Activated CD4-positive, alpha-beta memory T cell treated with anti-CD3 and anti-CD28 coated beads, Interleukin-2, amount 10 ng/mL, durations not matched to agents 7 days and 5 days (primary cell): ENCODE data around the gene STKLD1. TPM values are rescaled to one million over a fixed set of nuclear protein-coding genes. Genes with fewer than 3 reads are reported as not detected.

Source experiments
- CTCF ChIA-PET: fragments of 350-600 bp; sonication (Branson Sonifier 250); formaldehyde crosslinking; loops from one replicate; lab custom pipeline; 2021; ENCODE audit warnings: antibody characterized with exemption, inconsistent platforms; lab: Charles Lee
- POLR2A ChIA-PET: fragments of 350-600 bp; sonication (Branson Sonifier 250); formaldehyde crosslinking; loops from one replicate; lab custom pipeline; 2021; ENCODE audit warnings: antibody characterized with exemption; lab: Charles Lee
- DNase-seq: peaks from one replicate; pipeline ENCODE4 v3.0.0-alpha.2; 2020
- H3K27ac Mint-ChIP-seq: one replicate; pipeline ENCODE4 v1.8.0; 2021; ENCODE audit warnings: mild to moderate bottlenecking, mixed read lengths
- H3K27me3 Mint-ChIP-seq: one replicate; pipeline ENCODE4 v1.8.0; 2021; ENCODE audit warnings: mixed read lengths
- H3K36me3 Mint-ChIP-seq: one replicate; pipeline ENCODE4 v1.8.0; 2021; ENCODE audit warnings: low read depth, mixed read lengths
- H3K4me1 Mint-ChIP-seq: one replicate; pipeline ENCODE4 v1.8.0; 2021; ENCODE audit warnings: mixed read lengths
- H3K4me3 Mint-ChIP-seq: one replicate; pipeline ENCODE4 v1.8.0; 2021; ENCODE audit warnings: mild to moderate bottlenecking, mixed read lengths
- H3K9me3 Mint-ChIP-seq: one replicate; pipeline ENCODE4 v1.8.0; 2021; ENCODE audit warnings: mixed read lengths
- total RNA-seq, 2 experiments: library from RNA; stranded (reverse); gene quantifications; one replicate each; pipeline ENCODE4 v1.2.3, GENCODE V29; 2021

The STKLD1 gene
- total RNA-seq, 2 experiments from 2014 or later: 0.65 to 0.71 TPM

DNA sequence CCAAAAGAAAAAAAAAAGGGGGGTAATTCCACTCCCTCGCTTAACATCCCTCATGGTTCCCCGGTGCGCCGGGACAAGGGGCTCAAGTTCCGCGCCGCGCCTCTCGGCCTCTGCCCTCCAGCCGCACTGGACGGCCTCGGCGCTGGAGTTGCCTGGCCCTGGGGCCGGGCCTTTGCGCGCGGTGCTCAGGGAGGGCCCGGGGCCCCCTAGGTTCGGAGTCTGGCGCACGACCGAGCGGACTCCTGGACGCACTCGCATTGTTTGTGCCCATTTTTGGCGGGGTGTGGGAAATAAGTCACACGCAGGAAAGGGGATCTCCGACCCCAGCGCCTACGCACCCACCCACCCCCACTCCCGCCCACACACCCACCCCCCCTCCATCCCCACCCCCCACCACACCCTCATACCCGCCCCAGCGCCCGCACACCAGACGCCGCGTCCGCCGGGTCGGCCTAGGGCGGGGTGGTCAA, 28.6 kb upstream of the STKLD1 start:
- Mint-ChIP-seq H3K36me3 (peaks cover 66% of the 10 kb centered on the region), H3K4me3 (peak overlapping the region; percentile 95), H3K9me3 (no peaks in the 10 kb centered on the region), H3K27me3 (no peaks in the 10 kb centered on the region), H3K27ac (peak overlapping the region; percentile 86), H3K4me1 (peaks cover 54% of the 10 kb centered on the region)
- POLR2A ChIA-PET: interaction anchor here (0.6 to 14.2 kb wide), 18 partner anchors 8 to 317 kb away, joined by 3 to 397 read pairs (median 5); partner anchors contain the start of genes CACFD1, GTF3C5, REXO4 and SLC2A6
- CTCF ChIA-PET: interaction anchor here (1.0 to 3.3 kb wide), 6 partner anchors 13 to 161 kb away, joined by 3 to 22 read pairs (median 8); no protein-coding TSS in a partner anchor
- DNase-seq: peak; percentile 41

DNA sequence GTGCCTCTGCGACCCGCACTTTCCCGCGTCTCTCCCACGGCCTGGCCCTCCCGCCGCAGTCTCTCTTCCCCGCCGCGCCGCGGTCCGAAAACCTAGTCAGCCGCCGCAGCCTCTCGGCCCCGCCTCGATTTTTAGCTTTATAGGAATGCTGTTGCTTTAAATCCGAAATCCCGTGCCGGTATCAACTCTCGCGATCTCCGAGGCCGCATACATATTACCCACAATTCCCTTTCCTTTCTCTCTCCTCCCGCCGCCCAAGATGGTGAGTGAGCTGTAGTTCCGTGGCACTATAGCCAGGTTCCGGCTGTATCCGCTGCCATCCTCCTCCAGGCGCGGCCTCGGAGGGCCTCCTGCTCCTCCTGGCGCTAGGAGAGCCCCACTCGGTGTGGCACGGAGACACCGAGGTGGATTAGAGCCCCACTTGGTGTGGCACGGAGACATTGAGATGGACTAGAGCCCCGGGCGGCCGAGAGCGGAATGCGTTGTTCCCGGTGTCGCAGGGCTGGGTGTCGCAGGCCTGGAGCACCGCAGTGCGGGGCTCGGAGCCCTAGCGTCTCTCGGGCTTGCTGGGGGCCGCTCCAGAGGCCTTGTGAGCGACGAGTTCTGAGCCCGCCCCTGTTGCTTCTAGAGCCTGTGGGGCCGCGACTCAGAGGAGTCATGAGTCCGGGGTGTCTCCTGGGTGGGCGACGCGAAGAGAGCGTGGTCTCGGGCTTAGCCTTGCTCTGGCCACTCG, 28.0 kb upstream of the STKLD1 start, which contains the start of the genes MED22 and RPL7A:
Gene MED22 (minus strand): TSS at position 147 of the 733 bp plus-strand sequence. CDS start 1,469 bp downstream, outside the sequence.
Gene RPL7A (plus strand): TSS at position 234 of the 733 bp plus-strand sequence. CDS start 26 bp downstream, at position 260.
- Mint-ChIP-seq H3K27ac (peak within 1 kb of the TSS; percentile 86), H3K27me3 (no peaks in the 10 kb centered on the region), H3K9me3 (no peaks in the 10 kb centered on the region), H3K36me3 (peaks cover 67% of the 10 kb centered on the region), H3K4me3 (peak within 1 kb of the TSS; percentile 95), H3K4me1 (peaks cover 54% of the 10 kb centered on the region)
- POLR2A ChIA-PET: interaction anchor here (0.6 to 14.2 kb wide), 18 partner anchors 8 to 317 kb away, joined by 3 to 397 read pairs (median 5); partner anchors contain the start of genes CACFD1, GTF3C5, REXO4 and SLC2A6
- peak; percentile 95 for DNase-seq
- CTCF ChIA-PET: interaction anchor here (0.7 to 3.3 kb wide), 8 partner anchors 9 to 162 kb away, joined by 3 to 22 read pairs (median 6); partner anchors contain the start of genes SURF1 and SURF2

DNA sequence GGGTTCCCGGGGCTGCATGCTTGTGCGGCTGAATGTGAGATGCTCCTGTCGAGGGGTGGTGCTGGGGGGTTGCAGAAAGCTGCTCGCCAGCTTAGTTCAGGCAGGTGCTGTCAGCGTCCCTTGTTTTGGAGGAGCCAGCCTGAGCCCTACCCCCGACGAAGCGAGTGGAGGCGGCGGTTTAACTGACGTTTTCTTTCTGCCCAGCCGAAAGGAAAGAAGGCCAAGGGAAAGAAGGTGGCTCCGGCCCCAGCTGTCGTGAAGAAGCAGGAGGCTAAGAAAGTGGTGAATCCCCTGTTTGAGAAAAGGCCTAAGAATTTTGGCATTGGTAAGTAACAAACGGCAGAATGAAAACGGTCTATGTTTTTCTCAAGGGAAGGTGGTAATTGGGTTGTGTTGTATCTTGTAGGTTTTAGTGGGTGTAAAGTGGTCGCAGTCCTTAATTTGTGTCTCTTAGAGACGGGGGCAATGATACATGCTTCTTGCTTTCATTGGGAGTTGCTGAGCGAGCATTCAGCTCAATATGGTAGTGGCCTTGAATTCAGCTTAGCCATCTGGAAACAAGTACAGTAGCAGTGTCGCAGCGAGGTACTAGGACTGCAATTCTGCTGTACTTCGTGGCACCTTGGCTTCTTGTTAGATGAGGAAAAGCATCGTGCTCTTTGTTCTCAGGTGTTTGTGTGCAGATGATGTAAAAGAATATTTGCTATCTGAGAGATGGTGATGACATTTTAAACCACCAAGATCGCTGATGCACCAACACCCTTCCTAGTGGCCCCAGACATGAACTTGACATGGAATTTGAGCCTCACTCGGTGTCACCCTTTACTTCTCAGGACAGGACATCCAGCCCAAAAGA, 27.2 kb upstream of the STKLD1 start:
- ChIA-PET CTCF (interaction anchor here (0.7 to 3.3 kb wide), 7 partner anchors 8 to 163 kb away, joined by 3 to 22 read pairs (median 7); partner anchors contain the start of genes SURF1 and SURF2), POLR2A (interaction anchor here (1.1 to 14.2 kb wide), 12 partner anchors 8 to 318 kb away, joined by 3 to 397 read pairs (median 13); partner anchors contain the start of genes GTF3C5, REXO4, STKLD1 and SURF1)
- Mint-ChIP-seq H3K9me3 (no peaks in the 10 kb centered on the region), H3K4me1 (peaks cover 56% of the 10 kb centered on the region), H3K27me3 (no peaks in the 10 kb centered on the region), H3K36me3 (peaks cover 68% of the 10 kb centered on the region), H3K4me3 (peak overlapping the region; percentile 95), H3K27ac (peak overlapping the region; percentile 86)
- DNase-seq: no peak

DNA sequence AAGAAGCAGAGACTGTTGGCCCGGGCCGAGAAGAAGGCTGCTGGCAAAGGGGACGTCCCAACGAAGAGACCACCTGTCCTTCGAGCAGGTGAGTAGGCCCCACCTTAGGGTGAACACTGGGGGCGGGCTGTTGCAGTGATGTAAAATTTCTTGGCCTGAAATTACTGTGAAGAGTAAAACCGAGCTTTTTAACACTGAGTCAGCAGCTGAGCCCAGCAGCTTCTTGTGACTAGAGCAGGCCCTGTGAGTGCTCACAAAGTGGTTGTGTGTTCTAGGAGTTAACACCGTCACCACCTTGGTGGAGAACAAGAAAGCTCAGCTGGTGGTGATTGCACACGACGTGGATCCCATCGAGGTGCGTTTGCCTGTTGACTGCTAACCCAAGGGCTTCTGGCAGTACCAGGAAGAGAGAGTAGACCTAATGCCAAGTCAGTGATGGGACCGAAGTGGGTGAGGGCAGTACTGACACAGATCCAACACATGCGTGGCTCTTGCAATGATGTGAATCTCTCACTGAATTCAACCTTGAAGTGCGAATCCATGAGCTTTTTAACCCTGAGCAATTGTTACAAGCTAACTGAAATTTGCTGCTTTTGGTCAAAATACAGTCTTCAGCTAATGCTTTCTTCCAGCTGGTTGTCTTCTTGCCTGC, 26.1 kb upstream of the STKLD1 start:
- Mint-ChIP-seq H3K36me3 (peaks cover 63% of the 10 kb centered on the region), H3K4me1 (peaks cover 61% of the 10 kb centered on the region), H3K9me3 (no peaks in the 10 kb centered on the region), H3K27me3 (no peaks in the 10 kb centered on the region), H3K4me3 (peak overlapping the region; percentile 95), H3K27ac (peak overlapping the region; percentile 86)
- CTCF ChIA-PET: interaction anchor here (1.0 to 3.3 kb wide), 7 partner anchors 8 to 206 kb away, joined by 3 to 24 read pairs (median 4); no protein-coding TSS in a partner anchor
- no peak for DNase-seq
- POLR2A ChIA-PET: interaction anchor here (0.6 to 14.2 kb wide), 10 partner anchors 7 to 319 kb away, joined by 3 to 397 read pairs (median 9); partner anchors contain the start of genes GTF3C5, STKLD1, SURF4 and SURF6

DNA sequence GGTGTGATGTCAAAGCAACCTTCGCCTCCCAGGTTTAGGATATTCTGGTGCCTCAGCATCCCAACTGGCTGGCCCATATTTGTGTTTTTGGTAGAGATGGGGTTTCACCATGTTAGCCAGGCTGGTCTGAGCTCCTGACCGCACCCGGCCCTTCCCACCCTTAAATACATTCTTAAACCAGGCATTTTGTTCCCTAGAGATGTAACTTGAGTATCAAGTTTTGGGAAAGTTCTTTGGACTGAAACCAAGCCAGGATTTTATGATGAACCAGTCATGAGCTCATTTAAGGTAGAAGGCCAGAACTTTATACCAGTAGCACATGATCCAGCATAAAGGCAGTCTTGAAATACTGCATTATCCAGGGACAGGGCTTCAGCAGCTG, 24.6 kb upstream of the STKLD1 start:
- peaks cover 59% of the 10 kb centered on the region for H3K4me1 Mint-ChIP-seq
- no peaks in the 10 kb centered on the region for H3K9me3 Mint-ChIP-seq
- DNase-seq: no peak
- no peak overlapping the region for H3K27ac Mint-ChIP-seq
- ChIA-PET CTCF (interaction anchor here (0.8 to 2.7 kb wide), 5 partner anchors 10 to 229 kb away, joined by 3 to 24 read pairs (median 4); no protein-coding TSS in a partner anchor), POLR2A (interaction anchor here (1.3 to 14.2 kb wide), 4 partner anchors 9 to 23 kb away, joined by 3 to 397 read pairs (median 15); partner anchors contain the start of genes STKLD1 and SURF4)
- peaks cover 56% of the 10 kb centered on the region for H3K36me3 Mint-ChIP-seq
- H3K4me3 Mint-ChIP-seq: no peak overlapping the region
- H3K27me3 Mint-ChIP-seq: no peaks in the 10 kb centered on the region

DNA sequence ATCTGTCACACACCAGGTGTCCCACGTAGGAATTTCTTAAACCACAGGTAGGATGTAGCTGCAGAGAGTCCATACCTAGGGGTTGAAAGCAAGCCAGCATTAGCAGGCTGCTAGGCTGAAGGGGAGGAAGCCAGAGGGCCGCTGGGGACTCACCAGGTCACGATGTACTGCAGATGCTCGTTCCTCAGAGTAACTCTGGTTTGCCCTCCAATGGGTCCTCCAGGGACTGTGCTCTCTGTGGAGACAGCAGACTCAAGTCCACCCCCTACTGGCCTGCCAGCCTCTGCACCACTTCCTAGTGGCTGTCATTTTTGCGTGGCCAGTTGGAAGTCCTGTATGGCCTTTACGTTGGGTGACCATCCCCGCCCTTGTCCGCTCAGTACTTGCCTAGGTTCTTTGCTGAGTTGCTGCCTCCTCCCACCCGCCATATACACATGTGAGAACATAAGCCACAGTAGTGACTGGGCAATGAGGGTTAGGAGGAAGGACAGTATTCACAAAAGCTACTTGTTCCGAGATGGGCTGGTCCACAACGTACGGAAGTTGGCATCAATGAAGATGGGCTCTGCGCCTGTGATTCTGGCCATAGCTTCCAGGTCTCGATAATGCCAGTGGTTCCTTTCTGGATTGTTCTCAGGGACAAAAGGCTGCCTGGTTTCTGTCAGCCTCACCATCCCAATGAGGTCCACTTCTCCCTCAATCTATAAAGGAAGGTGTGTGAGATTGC, 24.1 kb upstream of the STKLD1 start:
- Mint-ChIP-seq H3K4me3 (no peak overlapping the region), H3K27ac (peak overlapping the region; percentile 4), H3K36me3 (peaks cover 56% of the 10 kb centered on the region), H3K27me3 (no peaks in the 10 kb centered on the region), H3K4me1 (peaks cover 55% of the 10 kb centered on the region), H3K9me3 (no peaks in the 10 kb centered on the region)
- ChIA-PET CTCF (interaction anchor here (1.4 to 2.7 kb wide), 3 partner anchors 10 to 165 kb away, joined by 4 to 24 read pairs (median 7); no protein-coding TSS in a partner anchor), POLR2A (interaction anchor here (1.3 to 14.2 kb wide), 4 partner anchors 9 to 23 kb away, joined by 3 to 397 read pairs (median 15); partner anchors contain the start of genes STKLD1 and SURF4)
- peak; percentile 61 for DNase-seq

DNA sequence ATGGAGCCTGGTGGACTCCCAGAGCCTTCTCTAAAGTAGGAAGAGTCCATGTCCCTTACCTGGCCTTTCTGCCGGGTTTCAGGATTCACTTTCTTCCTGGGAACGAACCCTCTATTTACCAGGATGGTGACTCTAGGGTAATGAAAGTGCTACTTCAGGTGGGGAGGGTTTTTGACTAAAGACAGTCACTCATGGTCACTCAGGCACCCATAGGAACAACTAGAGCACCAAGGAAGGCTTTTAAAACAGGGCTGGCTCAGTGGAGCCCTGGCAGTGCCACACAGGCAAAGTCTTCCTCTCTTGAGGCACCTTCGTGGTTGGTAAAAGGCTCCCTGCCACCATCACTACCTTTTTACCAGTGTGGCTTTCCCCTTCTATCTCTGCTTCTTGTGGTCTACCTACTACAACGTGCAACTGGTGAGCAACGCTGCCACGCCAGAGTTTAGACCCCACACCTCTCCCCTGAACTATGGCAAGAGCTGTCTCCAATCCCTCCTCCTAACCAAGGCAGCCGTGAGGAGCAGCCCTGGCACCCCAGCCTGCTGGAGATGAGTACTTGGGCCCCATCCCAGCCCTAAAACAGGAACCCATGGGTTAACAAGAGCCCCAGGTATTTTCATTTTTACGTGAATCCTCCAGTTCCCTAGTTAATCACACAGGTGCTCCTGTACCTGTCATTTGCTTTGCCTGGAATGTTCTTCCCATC, 23.4 kb upstream of the STKLD1 start:
- POLR2A ChIA-PET: interaction anchor here (1.9 to 14.2 kb wide), 4 partner anchors 11 to 22 kb away, joined by 6 to 397 read pairs (median 146); partner anchors contain the start of genes STKLD1 and SURF4
- H3K36me3 Mint-ChIP-seq: peaks cover 56% of the 10 kb centered on the region
- CTCF ChIA-PET: interaction anchor here (5.9 kb wide), 1 partner anchor 20 kb away, joined by 59 read pairs; no protein-coding TSS in a partner anchor

DNA sequence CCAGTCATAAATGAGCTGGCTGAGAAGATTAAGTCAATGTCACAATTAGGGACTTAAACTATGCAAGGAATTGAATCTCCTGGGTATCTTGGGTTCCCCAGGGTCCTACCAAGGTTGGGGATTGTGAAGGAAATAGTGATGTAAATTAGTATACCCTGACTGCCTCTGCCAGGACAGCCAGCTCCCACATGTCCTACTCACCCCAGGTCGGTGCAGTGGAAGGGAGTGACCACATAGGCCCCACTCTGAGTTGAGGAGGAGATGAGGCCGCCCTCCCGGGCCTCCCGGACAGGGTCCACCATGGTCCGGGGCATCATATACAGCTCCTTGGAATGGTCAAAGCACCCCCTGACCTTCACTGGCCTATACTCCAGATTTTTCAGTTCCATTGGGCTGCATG, 22.6 kb upstream of the STKLD1 start:
- ChIA-PET POLR2A (interaction anchor here (1.9 to 8.5 kb wide), 2 partner anchors 10 to 20 kb away, joined by 6 to 277 read pairs; partner anchors contain the start of genes STKLD1 and SURF4), CTCF (interaction anchor here (1.1 to 5.9 kb wide), 2 partner anchors 13 to 19 kb away, joined by 3 to 59 read pairs; no protein-coding TSS in a partner anchor)
- no peak for DNase-seq
- peaks cover 65% of the 10 kb centered on the region for H3K4me1 Mint-ChIP-seq
- H3K27me3 Mint-ChIP-seq: no peaks in the 10 kb centered on the region
- H3K9me3 Mint-ChIP-seq: no peaks in the 10 kb centered on the region
- H3K36me3 Mint-ChIP-seq: peaks cover 49% of the 10 kb centered on the region
- peak overlapping the region; percentile 1 for H3K27ac Mint-ChIP-seq
- H3K4me3 Mint-ChIP-seq: no peak overlapping the region

More for the DNA sequence above, 23.4 kb upstream of the STKLD1 start:
- Mint-ChIP-seq H3K4me3 (no peak overlapping the region), H3K9me3 (no peaks in the 10 kb centered on the region), H3K4me1 (peaks cover 60% of the 10 kb centered on the region), H3K27ac (peak overlapping the region; percentile 33), H3K27me3 (no peaks in the 10 kb centered on the region)
- no peak for DNase-seq

DNA sequence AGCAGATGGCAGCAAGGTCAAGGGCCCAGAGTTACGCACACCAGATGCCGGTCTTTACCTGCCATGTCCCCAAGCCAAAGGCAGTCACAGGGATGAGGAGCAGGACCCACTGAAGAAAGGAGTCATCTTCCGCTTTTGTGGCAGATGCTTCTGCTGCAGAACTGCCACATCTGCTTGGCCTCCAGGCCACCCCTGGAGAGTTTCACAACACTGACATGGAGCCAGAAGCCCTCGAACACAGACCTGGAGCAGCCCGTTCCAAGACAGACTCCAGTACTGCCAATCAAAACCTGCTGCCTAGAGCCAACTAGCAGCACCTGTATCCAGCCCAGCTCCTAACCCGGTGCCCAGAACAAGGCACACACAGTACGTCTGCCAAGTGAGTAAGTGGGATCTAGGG, 21.4 kb upstream of the STKLD1 start:
- peaks cover 40% of the 10 kb centered on the region for H3K36me3 Mint-ChIP-seq
- H3K27ac Mint-ChIP-seq: peak overlapping the region; percentile 35
- H3K9me3 Mint-ChIP-seq: no peaks in the 10 kb centered on the region
- peaks cover 59% of the 10 kb centered on the region for H3K4me1 Mint-ChIP-seq
- ChIA-PET POLR2A (interaction anchor here (1.1 to 8.5 kb wide), 4 partner anchors 9 to 19 kb away, joined by 3 to 277 read pairs (median 11); partner anchors contain the start of genes STKLD1 and SURF4), CTCF (interaction anchor here (1.1 to 5.9 kb wide), 4 partner anchors 15 to 169 kb away, joined by 3 to 59 read pairs (median 4); no protein-coding TSS in a partner anchor)
- no peak for DNase-seq
- no peaks in the 10 kb centered on the region for H3K27me3 Mint-ChIP-seq
- H3K4me3 Mint-ChIP-seq: peak overlapping the region; percentile 85

DNA sequence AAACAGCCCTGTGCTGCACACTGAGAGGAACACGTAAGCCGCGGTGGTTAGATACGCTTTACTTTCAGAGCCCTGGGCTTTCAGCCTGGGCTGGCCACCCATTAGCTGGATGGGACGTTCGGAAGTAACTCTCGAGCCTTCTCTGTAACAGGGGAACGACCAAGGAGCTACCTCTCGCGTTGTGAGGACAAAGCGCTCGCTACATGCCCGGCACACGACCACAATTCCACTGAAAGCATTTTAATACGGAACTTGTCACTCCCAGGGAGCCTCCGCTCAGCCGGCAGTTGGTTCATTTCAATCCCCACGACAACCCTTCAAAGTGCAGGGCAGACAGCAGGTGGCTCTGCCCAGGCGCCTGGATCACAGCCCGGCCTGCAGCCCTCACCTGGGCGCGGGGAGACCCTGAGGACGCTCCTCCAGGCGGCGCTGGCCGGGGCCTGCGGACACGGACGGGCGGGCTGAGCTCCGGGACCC, 20.2 kb upstream of the STKLD1 start:
- ChIA-PET POLR2A (interaction anchor here (0.6 to 8.5 kb wide), 9 partner anchors 8 to 61 kb away, joined by 3 to 277 read pairs (median 10); partner anchors contain the start of genes MED22, REXO4, RPL7A and STKLD1), CTCF (interaction anchor here (1.1 to 5.9 kb wide), 6 partner anchors 17 to 170 kb away, joined by 3 to 59 read pairs (median 4); no protein-coding TSS in a partner anchor)
- Mint-ChIP-seq H3K36me3 (peaks cover 33% of the 10 kb centered on the region), H3K4me3 (peak overlapping the region; percentile 85), H3K27me3 (no peaks in the 10 kb centered on the region), H3K4me1 (peaks cover 52% of the 10 kb centered on the region), H3K9me3 (no peaks in the 10 kb centered on the region), H3K27ac (peak overlapping the region; percentile 83)
- DNase-seq: no peak
